Right lobe of liver (tissue), 6 donors: Measurements from ENCODE around the gene MKI67. TPM values are rescaled to one million over a fixed set of nuclear protein-coding genes. Genes with fewer than 3 reads are reported as not detected.
A peak's percentile ranks its signal among the peaks of the same experiment; 100 is the strongest.

Experiments
- ATAC-seq, 4 donors: fragments of 200-7000 bp; cut with Tn5 transposase; one replicate each; pipeline ENCODE4 v1.9.1; 2020; ENCODE audit warnings: mild to moderate bottlenecking in 4 of 4, moderate library complexity in 4 of 4
- DNase-seq, 3 donors: peaks; one replicate each; pipeline ENCODE4 v3.0.0-alpha.2; 2020
- H3K27ac ChIP-seq, 3 donors: fragments of 200-600 bp; one replicate each; pipeline ENCODE4 v1.8.0; 2022
- H3K27me3 ChIP-seq, 2 donors: fragments of 200-600 bp; one replicate each; pipeline ENCODE4 v1.8.0; 2022
- H3K36me3 ChIP-seq, 4 donors: fragments of 200-600 bp; sonication (generic) in 1 of 4; one replicate each; pipeline versions ENCODE4 v1.5.1 to v1.8.0; 2017 to 2022; ENCODE audit warnings: control low read depth in 1 of 4
- H3K4me1 ChIP-seq, 4 donors: fragments of 200-600 bp; sonication (generic) in 1 of 4; one replicate each; pipeline versions ENCODE4 v1.5.1 to v1.8.0; 2017 to 2022; ENCODE audit warnings: control low read depth in 1 of 4
- H3K4me3 ChIP-seq, 3 donors: fragments of 200-600 bp; one replicate each; pipeline ENCODE4 v1.8.0; 2022
- H3K9me3 ChIP-seq, 4 donors: fragments of 200-600 bp; sonication (generic) in 1 of 4; one replicate each; pipeline versions ENCODE4 v1.5.1 to v1.8.0; 2017 to 2022; ENCODE audit warnings: control low read depth in 1 of 4
- POLR2A ChIP-seq: fragments of 450-650 bp; IDR thresholded peaks from one replicate; pipeline ENCODE4 v1.6.1; 2017; ENCODE audit warnings: antibody characterized with exemption, mild to moderate bottlenecking
- WGBS: methylation state at CpG from one replicate; pipeline ENCODE4 v1.1.6; 2018; ENCODE audit warnings: low coverage, low lambda C conversion rate; ENCODE audit not compliant: insufficient coverage; ENCODE audit errors: missing lambda C conversion rate; 5-methylcytosine and 5-hydroxymethylcytosine counted together
- intact Hi-C, 2 donors: fragments of 100-400 bp; cut with DNase I; formaldehyde crosslinking; loops; one replicate each; pipeline versions ENCODE4 v1.11.2 to v1.14.1; 2022
- total RNA-seq, 6 experiments: library from RNA; depleted of rRNA in 2 of 6; stranded (reverse); fragments of >200 nt in 2 of 6; fragmentation: NEBNext Ultra II Directional in 3 of 6; extraction: Animal tissue kit (Norgen Biotek cat#: 25700) in 3 of 6; gene quantifications; one replicate each; pipeline versions ENCODE4 v1.1.0 to v1.2.4, GENCODE V29; 2016 to 2023
- TF ChIP-seq, protein P1 (sequence below), 4 donors: fragments of 200-600 bp in 3 of 4; fragments of 450-650 bp in 1 of 4; IDR thresholded peaks; one replicate each; pipeline versions ENCODE4 v1.5.1 to v1.8.0; 2016 to 2022; ENCODE audit warnings: antibody characterized with exemption in 4 of 4, mild to moderate bottlenecking in 2 of 4
- donor health status: DM: no; HTN: yes; CAD: no.
- donor health status: DM: no; HTN: no; CAD: no.
- donor health status: DM: no; HTN: no; CAD: no.
- donor health status: DM: no; HTN: yes; CAD: no.
- donor health status: DM: no; HTN: yes; CAD: no.

The MKI67 gene
- total RNA-seq, 6 experiments from 2014 or later = 0.42 to 4.6 (median 1.9) TPM

GRCh38 chr10:128150045-128150493 lies 23.8 kb upstream of the MKI67 start:
- peak overlapping the region; percentile 38 to 52 (median 42) for H3K4me3 ChIP-seq
- TF ChIP-seq POLR2A = no peak
- TF ChIP-seq, protein P1, sequence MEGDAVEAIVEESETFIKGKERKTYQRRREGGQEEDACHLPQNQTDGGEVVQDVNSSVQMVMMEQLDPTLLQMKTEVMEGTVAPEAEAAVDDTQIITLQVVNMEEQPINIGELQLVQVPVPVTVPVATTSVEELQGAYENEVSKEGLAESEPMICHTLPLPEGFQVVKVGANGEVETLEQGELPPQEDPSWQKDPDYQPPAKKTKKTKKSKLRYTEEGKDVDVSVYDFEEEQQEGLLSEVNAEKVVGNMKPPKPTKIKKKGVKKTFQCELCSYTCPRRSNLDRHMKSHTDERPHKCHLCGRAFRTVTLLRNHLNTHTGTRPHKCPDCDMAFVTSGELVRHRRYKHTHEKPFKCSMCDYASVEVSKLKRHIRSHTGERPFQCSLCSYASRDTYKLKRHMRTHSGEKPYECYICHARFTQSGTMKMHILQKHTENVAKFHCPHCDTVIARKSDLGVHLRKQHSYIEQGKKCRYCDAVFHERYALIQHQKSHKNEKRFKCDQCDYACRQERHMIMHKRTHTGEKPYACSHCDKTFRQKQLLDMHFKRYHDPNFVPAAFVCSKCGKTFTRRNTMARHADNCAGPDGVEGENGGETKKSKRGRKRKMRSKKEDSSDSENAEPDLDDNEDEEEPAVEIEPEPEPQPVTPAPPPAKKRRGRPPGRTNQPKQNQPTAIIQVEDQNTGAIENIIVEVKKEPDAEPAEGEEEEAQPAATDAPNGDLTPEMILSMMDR (IDR thresholded peaks at IDR 0.05) = peak; percentile 75 to 96 (median 81)
- DNase-seq (peak; percentile 62 to 78 (median 75)), ATAC-seq (peak; percentile 97 to 100 (median 98))
- H3K36me3 ChIP-seq = no peaks in the 10 kb centered on the region
- no peaks in the 10 kb centered on the region for H3K27me3 ChIP-seq
- no peaks in the 10 kb centered on the region for H3K4me1 ChIP-seq
- no peak overlapping the region for H3K27ac ChIP-seq
- WGBS = 2% methylated on average over 8 of the region's 53 CpGs
- H3K9me3 ChIP-seq = no peaks in the 10 kb centered on the region
- intact Hi-C loops = no loop called here

DNA sequence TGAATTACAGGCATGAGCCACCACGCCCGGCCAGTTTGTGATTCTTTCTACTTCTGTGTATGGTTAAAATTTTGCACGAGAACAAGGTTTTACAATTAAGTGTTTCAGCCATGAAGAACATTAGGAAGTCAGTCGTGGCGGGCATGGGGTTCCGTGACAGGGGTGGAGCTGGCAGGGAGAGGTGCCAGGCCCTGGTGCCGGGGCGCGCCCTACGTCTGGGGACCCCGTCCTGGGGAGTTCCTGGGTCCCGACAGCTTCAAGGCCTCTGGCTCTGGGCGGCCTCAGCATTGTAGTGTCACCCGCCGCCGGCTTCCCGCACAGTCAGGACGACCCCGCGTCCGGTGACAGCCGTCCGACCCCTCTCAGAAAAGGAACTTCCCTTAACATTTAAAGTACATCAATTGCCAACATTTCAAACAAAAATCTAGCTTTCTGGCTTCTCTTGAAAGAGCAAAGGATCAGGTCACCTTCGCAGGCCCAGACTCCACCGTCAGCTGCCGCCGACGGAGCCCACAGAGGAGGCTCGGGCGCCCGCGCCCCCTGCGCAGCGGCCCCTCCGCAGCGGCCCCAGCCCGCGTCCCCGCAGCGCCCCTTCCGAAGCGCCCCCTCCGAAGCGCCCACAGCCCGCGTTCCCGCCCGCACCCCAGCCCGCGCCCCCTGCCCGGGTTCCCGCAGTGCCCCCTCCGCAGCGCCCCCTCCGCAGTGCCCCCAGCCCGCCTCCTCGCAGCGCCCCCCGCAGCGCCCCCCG lies 23.2 kb upstream of the MKI67 start:
- H3K9me3 ChIP-seq = no peaks in the 10 kb centered on the region
- intact Hi-C loops = loop anchor here (5.0 to 10.0 kb wide), 2 partner anchors 67 to 75 kb away; no protein-coding TSS in a partner anchor
- 32% methylated on average over 11 of the region's 61 CpGs for WGBS
- no peak overlapping the region for H3K4me3 ChIP-seq
- no peaks in the 10 kb centered on the region for H3K27me3 ChIP-seq
- no peaks in the 10 kb centered on the region for H3K36me3 ChIP-seq
- H3K27ac ChIP-seq = no peak overlapping the region
- ATAC-seq = no peak
- DNase-seq = no peak
- no peaks in the 10 kb centered on the region for H3K4me1 ChIP-seq
- TF ChIP-seq POLR2A = no peak
- TF ChIP-seq, protein P1 (IDR thresholded peaks at IDR 0.05) = no peak

DNA sequence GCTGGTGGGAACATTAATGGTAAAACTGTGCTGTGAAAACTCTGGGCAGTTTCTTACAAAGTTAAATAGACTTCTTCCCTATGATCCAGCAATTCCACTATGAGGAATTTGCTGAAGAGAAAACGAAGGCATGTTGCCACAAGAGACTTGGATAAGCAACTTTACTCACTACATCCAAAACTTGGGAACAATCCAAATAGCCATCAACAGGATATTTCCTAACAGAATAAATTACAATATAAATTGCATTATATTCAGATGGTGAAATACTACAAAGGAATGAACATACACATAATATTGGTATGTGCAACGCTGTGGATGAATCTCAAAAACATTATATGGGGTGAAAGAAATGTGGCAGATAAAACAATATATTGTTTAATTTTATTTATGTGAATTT lies 21.4 kb upstream of the MKI67 start:
- intact Hi-C loops = loop anchor here (5.0 to 10.0 kb wide), 2 partner anchors 65 to 73 kb away; no protein-coding TSS in a partner anchor

DNA sequence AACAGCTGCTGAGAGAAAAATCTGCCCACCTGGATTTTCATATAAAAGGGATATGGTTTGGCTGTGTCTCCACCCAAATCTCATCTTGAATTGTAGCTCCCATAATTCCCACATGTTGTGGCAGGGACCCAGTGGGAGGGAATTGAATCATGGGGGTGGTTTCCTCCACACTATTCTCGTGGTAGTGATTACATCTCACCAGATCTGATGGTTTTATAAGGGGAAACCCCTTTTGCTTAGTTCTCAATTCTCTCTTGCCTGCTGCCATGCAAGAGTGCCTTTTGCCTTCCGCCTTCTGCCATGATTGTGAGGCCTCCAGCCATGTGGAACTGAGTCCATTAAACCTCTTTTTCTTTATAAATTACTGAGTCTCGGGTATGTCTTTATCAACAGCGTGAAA lies 20.8 kb upstream of the MKI67 start:
- WGBS = 70% methylated on average over 4 of the region's 4 CpGs
- ATAC-seq = no peak
- H3K27me3 ChIP-seq = no peaks in the 10 kb centered on the region

More for the DNA sequence above, 21.4 kb upstream of the MKI67 start:
- Histone ChIP-seq H3K27ac (no peak overlapping the region), H3K9me3 (no peaks in the 10 kb centered on the region), H3K27me3 (no peaks in the 10 kb centered on the region), H3K4me1 (no peaks in the 10 kb centered on the region), H3K36me3 (no peaks in the 10 kb centered on the region), H3K4me3 (no peak overlapping the region)
- TF ChIP-seq, protein P1 (IDR thresholded peaks at IDR 0.05) = no peak
- TF ChIP-seq POLR2A = no peak
- DNase-seq = no peak
- 48% methylated on average over 2 of the region's 2 CpGs for WGBS
- no peak for ATAC-seq

More for the DNA sequence above, 20.8 kb upstream of the MKI67 start:
- Histone ChIP-seq H3K36me3 (no peaks in the 10 kb centered on the region), H3K4me1 (no peaks in the 10 kb centered on the region), H3K27ac (no peak overlapping the region), H3K9me3 (no peaks in the 10 kb centered on the region), H3K4me3 (no peak overlapping the region)
- no peak for TF ChIP-seq POLR2A
- TF ChIP-seq, protein P1 (IDR thresholded peaks at IDR 0.05) = no peak
- no peak for DNase-seq
- intact Hi-C loops = loop anchor here (5.0 to 10.0 kb wide), 2 partner anchors 65 to 72 kb away; no protein-coding TSS in a partner anchor
